HuH-7.5 (cell line): ENCODE data around the gene PAFAH1B1.
"Not testable (repeated sequence)": the region's sequence is repeated elsewhere in the genome, so short reads cannot be mapped to it uniquely, and the experiment has no call there.

Source experiments
- DNase-seq: peaks from one replicate; pipeline ENCODE4 v3.0.0; 2011; ENCODE audit warnings: low spot score

PAFAH1B1 gene

GRCh38 chr17:2594722-2595599 lies 1.5 kb downstream of the PAFAH1B1 start:
- DNase-seq, result no peak

GRCh38 chr17:2595716-2596115 lies 2.3 kb downstream of the PAFAH1B1 start:
- no peak for DNase-seq

GRCh38 chr17:2598166-2598565 lies 4.7 kb downstream of the PAFAH1B1 start:
- DNase-seq, result no peak

GRCh38 chr17:2602597-2603017 lies 9.2 kb downstream of the PAFAH1B1 start:
- no peak for DNase-seq

- no peak for DNase-seq
These were observed 15.0 kb downstream of the PAFAH1B1 start for GRCh38 chr17:2608350-2608913.

GRCh38 chr17:2609091-2609490 lies 15.6 kb downstream of the PAFAH1B1 start:
- no peak for DNase-seq

GRCh38 chr17:2610195-2611175 lies 17.0 kb downstream of the PAFAH1B1 start:
- no peak for DNase-seq

- DNase-seq, result no peak
These were observed 18.2 kb downstream of the PAFAH1B1 start for GRCh38 chr17:2611627-2612026.

GRCh38 chr17:2612630-2613029 lies 19.2 kb downstream of the PAFAH1B1 start:
- DNase-seq, result no peak

- DNase-seq, result no peak
These were observed 19.8 kb downstream of the PAFAH1B1 start for GRCh38 chr17:2613089-2613808.

GRCh38 chr17:2615882-2616281 lies 22.4 kb downstream of the PAFAH1B1 start:
- no peak for DNase-seq

- DNase-seq, result no peak
These were observed 27.8 kb downstream of the PAFAH1B1 start for GRCh38 chr17:2621241-2621640.

GRCh38 chr17:2621951-2622405 lies 28.5 kb downstream of the PAFAH1B1 start:
- not testable (repeated sequence) for DNase-seq

- not testable (repeated sequence) for DNase-seq
These were observed 29.4 kb downstream of the PAFAH1B1 start for GRCh38 chr17:2622721-2623301.

GRCh38 chr17:2624292-2624731 lies 30.9 kb downstream of the PAFAH1B1 start:
- no peak for DNase-seq

GRCh38 chr17:2626626-2627219 lies 33.3 kb downstream of the PAFAH1B1 start:
- DNase-seq, result not testable (repeated sequence)

GRCh38 chr17:2628922-2629321 lies 35.5 kb downstream of the PAFAH1B1 start:
- DNase-seq, result not testable (repeated sequence)

- no peak for DNase-seq
These were observed 37.8 kb downstream of the PAFAH1B1 start for GRCh38 chr17:2631211-2631610.

- DNase-seq, result no peak
These were observed 41.0 kb downstream of the PAFAH1B1 start for GRCh38 chr17:2634361-2634960.

GRCh38 chr17:2635241-2635640 lies 41.8 kb downstream of the PAFAH1B1 start:
- no peak for DNase-seq
